IPS-18a (cell line): ENCODE results near the gene CTDP1.

Experiments
- H3K27ac ChIP-seq: one replicate; pipeline ENCODE4 v1.5.1; 2013; ENCODE audit warnings: low read length
- H3K27me3 ChIP-seq: one replicate; pipeline ENCODE4 v1.6.1; 2013; ENCODE audit warnings: mild to moderate bottlenecking, low read length; ENCODE audit not compliant: control insufficient read depth, insufficient read depth
- H3K36me3 ChIP-seq: one replicate; pipeline ENCODE4 v1.6.1; 2013; ENCODE audit warnings: low read depth, low read length; ENCODE audit not compliant: control insufficient read depth
- H3K4me1 ChIP-seq: one replicate; pipeline ENCODE4 v1.6.1; 2013; ENCODE audit warnings: low read depth, low read length; ENCODE audit not compliant: control insufficient read depth
- H3K4me3 ChIP-seq: one replicate; pipeline ENCODE4 v1.5.1; 2013; ENCODE audit warnings: low read length
- H3K9ac ChIP-seq: one replicate; pipeline ENCODE4 v1.6.1; 2013; ENCODE audit warnings: mild to moderate bottlenecking, low read length, moderate library complexity
- H3K9me3 ChIP-seq: one replicate; pipeline ENCODE4 v1.6.1; 2013; ENCODE audit warnings: low read depth, low read length; ENCODE audit not compliant: control insufficient read depth

CTDP1 gene

DNA sequence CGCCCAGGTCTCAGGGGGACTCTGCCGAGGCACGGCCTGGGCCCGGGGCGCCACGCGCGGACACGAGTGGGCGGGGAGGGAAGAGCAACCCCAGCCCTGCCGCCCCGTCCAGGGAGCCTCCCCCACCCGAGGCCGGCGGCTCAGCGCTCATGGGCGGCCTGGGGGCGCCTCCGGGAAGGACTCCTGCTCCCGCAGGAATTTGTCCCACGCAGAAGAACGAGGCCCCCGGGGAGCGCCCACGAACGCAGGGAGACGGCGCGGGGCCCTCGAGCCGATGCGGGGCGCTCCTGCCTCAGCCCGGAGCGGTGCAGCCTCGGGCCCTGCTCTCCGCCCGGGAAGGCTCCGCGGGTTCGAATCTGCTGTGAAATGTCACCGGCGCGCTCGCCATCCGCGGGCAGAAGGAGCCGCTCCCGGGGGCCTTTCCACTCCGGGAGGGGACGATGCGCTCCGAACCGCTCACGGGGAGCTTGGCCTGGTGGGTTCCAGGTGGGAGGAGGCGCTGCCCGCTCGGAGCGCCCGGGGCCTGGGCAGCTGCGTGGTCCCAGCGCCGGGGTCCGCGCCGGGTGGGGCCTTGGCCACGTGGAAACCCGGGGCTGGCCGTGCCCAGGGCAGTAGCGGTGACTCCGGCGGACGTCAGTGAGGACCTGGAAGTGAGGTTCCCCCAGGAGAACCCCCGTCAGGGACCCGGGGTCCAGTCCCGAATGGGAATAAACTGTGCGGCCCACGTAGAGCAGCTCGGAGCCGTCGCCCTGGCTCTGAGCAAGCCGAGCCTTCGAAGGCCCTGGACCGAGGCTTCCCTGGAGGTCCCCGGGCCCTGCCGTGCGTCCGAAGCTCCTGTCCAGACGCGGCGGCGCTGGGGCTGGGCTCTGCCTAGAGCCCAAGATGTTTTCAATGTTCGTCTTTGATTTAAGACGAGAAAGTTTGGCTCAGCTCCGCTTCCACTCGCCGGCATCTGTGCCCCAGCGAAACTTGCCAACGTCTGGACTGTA is 41.4 kb upstream of the CTDP1 start:
- no peak overlapping the region for H3K9ac ChIP-seq
- H3K27me3 ChIP-seq: no peaks in the 10 kb centered on the region
- no peaks in the 10 kb centered on the region for H3K36me3 ChIP-seq
- H3K4me1 ChIP-seq: no peaks in the 10 kb centered on the region
- H3K27ac ChIP-seq: no peak overlapping the region
- no peaks in the 10 kb centered on the region for H3K9me3 ChIP-seq
- no peak overlapping the region for H3K4me3 ChIP-seq

DNA sequence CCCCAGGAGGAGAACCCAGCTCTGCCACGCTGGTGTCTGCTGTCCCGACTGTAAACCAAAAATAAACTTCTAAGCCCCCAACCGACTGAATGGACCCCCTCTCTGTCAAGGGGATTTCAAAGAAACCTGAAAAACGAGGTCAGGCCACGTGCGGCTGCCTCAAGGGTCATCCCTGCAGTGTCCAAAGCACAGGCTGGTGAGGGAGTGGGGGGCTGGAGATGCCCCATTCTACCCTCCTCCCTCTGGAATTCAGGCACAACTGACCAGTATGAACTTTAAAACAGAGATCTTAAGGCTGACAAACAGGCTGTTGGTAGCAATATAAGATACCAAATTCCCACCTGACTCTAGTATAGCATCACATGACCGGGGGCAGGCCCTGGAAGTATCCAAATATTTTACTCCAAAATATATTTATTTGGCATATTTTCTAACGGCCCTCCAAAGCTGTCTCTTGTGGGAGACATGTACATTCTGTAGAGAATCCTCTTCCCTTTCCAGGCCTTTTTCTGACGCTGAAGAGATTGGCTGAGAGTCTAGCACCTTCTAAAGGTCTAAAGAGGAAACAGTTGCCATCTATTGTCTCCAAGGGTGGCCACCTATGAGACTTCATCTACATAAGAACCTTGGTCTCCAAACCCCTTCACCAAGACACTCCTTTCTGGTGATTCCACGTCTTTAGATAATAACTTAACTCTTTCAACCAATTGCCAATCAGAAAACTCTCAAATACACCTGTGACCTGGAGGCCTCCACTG is 40.4 kb upstream of the CTDP1 start:
- Histone ChIP-seq H3K4me1 (no peaks in the 10 kb centered on the region), H3K4me3 (no peak overlapping the region), H3K27me3 (no peaks in the 10 kb centered on the region), H3K9ac (no peak overlapping the region), H3K36me3 (no peaks in the 10 kb centered on the region), H3K27ac (no peak overlapping the region), H3K9me3 (no peaks in the 10 kb centered on the region)

DNA sequence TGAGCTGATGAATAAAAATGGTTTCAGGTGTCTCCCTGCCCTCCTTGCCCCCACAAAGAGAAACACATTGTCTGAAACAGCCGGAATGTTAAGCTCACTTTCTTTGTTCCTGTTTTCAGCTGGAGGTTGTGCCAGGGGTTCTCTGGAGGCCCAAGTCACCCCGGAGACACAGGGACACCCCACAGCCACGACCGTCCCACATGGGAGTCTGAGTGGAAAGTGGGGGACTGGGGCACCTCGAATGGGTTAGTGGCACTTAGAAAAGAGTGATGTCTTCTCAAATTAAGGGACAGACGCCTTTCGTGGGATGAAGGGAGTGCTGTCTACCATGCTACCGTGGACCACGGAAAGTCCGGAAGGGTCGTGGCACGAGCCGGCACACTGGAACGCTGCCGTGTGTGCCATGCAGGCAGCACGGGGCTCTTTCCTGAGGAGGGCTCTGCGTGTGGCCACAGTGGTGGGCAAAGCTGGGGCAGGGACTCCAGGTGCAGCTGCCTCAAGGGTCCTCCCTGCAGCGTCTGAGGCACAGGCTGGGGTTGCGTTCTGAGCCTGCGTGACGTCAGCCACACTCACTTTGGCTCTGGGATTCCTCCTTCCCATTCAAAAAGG is 39.4 kb upstream of the CTDP1 start:
- Histone ChIP-seq H3K4me3 (no peak overlapping the region), H3K36me3 (no peaks in the 10 kb centered on the region), H3K9ac (no peak overlapping the region), H3K4me1 (no peaks in the 10 kb centered on the region), H3K27me3 (no peaks in the 10 kb centered on the region), H3K27ac (no peak overlapping the region), H3K9me3 (no peaks in the 10 kb centered on the region)

DNA sequence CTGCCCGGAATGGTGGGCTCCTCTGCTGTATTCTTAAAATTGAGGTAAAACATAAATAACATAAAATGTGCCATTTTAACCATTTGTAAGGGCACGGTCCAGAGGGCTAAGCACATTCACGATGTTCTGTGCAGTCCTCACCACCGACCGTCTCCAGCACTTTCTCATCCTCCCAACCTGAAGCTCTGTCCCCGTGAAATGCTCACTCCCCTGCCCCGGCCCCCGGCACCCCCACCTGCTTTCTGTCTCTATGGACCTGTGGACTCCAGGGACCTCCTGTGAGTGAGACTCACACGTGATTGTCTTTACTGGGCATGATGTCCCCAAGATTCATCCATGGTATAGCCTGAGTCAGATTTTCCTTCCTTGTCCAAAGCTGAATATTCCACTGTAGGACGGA is 38.7 kb upstream of the CTDP1 start:
- H3K4me1 ChIP-seq: no peaks in the 10 kb centered on the region

DNA sequence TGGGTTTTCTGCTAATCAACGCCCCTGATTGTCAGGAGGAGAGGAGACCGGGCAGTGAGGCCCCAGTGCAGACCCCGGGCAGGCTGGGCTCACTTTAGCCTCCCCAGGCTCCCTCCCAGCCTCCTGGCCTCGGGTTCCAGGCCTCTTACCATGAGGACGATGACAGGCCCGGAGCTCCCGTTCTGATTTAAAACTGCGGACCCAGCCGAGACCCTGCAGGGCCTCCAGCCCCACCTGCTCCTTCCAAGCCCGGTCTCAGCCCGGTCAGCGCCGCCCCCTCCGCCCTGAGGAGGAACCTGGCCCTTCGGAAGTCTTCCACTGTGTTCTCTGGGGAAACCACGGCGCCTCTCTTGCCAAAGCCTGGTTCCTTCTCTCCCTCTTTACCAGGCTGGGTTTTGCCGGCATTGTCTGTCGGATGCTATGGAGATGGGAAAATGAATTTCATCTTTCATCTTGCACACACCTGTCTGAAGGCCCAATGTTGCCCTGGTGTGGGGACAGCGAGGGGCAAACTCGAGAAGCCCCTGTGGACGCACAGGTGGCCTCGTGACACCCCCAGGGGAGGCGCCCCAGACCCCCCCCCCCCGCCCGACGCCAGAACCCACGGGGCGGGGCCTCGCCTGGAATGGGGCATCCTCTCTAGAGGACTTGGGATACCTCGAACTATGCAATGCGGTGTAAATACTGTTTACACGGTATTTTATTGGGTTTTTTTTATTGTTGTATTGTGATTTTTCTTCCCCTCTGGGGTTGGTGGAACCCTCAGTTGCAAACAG is 37.7 kb upstream of the CTDP1 start:
- no peak overlapping the region for H3K9ac ChIP-seq
- H3K27ac ChIP-seq: no peak overlapping the region
- no peak overlapping the region for H3K4me3 ChIP-seq
- H3K36me3 ChIP-seq: no peaks in the 10 kb centered on the region
- no peaks in the 10 kb centered on the region for H3K9me3 ChIP-seq
- no peaks in the 10 kb centered on the region for H3K4me1 ChIP-seq
- no peaks in the 10 kb centered on the region for H3K27me3 ChIP-seq

More for the DNA sequence above, 38.7 kb upstream of the CTDP1 start:
- Histone ChIP-seq H3K27ac (no peak overlapping the region), H3K36me3 (no peaks in the 10 kb centered on the region), H3K9ac (no peak overlapping the region), H3K4me3 (no peak overlapping the region), H3K9me3 (no peaks in the 10 kb centered on the region), H3K27me3 (no peaks in the 10 kb centered on the region)

DNA sequence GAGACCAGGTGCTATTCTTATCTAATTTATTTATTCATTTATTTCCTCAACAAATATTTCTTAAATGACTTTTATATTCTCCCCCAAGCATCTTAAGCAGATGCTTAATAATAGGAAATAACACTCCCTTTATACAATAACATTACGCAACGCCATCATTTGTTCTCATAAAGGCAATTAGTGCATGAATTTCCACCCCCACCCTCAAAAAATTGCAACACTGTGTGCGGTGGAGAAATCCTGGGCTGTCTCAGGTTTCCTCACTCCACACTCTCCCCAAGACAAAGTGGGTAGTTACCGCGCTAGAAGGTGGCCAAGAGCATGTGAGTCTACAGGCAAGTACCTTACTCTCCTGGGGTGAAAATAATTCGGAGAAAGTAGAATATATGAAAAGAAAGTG is 37.0 kb upstream of the CTDP1 start:
- no peak overlapping the region for H3K27ac ChIP-seq
- H3K27me3 ChIP-seq: no peaks in the 10 kb centered on the region
- no peaks in the 10 kb centered on the region for H3K4me1 ChIP-seq
- no peak overlapping the region for H3K9ac ChIP-seq
- H3K9me3 ChIP-seq: no peaks in the 10 kb centered on the region
- H3K36me3 ChIP-seq: no peaks in the 10 kb centered on the region
- no peak overlapping the region for H3K4me3 ChIP-seq

DNA sequence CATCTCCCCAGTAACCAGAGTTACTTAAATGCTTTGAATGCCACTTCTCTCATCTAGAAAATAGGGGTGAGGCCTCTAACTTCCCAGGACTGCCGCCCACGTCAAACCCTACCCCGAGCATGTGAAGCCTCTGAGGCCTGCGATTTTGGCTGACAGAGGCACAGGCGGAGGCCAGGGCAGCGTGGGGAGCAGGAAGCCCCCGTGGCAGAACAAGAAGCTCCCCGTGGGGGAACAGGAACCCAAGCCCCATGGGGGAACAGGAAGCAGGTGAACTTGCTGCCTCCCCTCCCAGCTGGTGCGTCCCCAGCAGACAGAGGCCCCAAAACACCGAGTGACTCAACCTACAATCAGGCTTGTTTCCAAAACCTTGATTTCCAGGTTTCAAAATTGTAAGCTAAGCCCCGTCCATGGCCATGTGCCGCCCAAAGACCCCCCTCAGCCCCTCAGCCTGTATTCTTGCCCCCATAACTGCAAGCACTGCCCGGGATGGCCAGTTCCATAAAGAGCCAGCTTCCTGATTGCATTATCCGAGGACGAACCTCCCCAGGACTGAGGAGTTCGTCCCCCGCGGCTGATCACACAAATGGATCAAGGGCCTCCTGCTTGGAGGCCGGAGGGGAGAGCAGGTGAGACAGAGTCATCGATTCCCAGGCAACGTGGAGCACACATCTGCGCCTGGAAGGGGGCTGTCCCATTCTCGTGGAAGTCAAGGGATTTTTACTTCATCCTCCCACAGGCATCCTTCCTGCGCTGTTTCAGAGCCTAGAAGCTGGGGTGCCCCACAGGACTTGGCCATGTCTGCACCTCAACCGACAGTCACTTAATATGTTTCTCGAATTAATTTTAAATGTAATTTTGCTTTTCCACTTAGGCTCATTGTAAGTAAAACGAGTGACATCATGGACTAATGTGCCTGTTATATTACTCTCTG is 36.3 kb upstream of the CTDP1 start:
- Histone ChIP-seq H3K9me3 (no peaks in the 10 kb centered on the region), H3K27ac (no peak overlapping the region), H3K4me3 (no peak overlapping the region), H3K36me3 (no peaks in the 10 kb centered on the region), H3K4me1 (no peaks in the 10 kb centered on the region), H3K9ac (no peak overlapping the region), H3K27me3 (no peaks in the 10 kb centered on the region)

DNA sequence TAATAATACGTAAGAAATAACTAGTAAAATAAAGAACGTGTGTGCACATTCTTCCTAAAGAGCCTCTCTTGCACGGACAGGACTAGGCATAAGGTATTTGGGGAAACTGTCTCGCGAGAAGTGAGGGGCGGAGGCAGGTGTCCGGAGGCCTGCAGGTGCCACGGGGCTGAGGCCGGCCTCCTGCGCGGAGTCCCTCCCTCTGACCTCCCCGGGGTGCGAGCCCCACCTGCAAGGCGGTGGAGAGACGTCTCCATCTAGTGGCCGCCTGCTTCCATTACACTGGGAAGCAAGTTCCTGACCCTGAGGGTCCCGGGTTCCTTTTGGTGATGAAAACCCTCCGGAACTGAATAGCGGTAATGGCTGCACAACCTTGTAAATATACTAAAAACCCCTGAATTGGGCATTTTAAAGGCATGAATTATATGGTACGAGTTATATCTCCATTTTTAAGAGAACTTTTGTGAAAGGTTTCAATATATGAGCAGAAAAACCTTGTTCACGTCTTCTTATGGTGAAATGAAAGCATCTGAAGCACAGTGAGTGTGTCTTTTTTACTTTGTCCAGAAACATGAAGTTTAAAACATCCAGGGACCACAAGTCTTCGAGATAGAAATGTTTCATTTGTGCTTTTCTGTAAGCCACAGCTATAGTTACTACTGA is 35.5 kb upstream of the CTDP1 start:
- Histone ChIP-seq H3K9ac (no peak overlapping the region), H3K27me3 (no peaks in the 10 kb centered on the region), H3K9me3 (no peaks in the 10 kb centered on the region), H3K4me1 (no peaks in the 10 kb centered on the region), H3K27ac (no peak overlapping the region), H3K4me3 (no peak overlapping the region), H3K36me3 (no peaks in the 10 kb centered on the region)

DNA sequence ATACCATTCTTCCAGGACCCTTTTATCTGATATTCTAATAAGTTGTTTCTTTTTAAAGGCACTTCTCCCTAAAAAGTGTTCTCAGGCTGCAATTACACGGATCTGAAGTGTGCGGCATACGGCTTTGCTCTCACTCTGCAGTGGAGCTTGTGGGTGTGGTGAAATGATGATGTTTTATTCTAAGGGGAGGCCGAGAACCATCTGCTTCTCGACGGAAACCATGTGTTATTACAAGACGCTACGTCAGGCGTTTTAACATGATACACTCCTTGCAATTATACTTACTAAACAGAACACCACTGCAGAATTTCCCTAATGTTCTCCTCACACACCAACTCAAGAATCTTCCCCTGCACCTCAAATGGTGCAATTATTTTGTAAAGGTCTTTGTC is 34.9 kb upstream of the CTDP1 start:
- Histone ChIP-seq H3K27me3 (no peaks in the 10 kb centered on the region), H3K27ac (no peak overlapping the region), H3K9me3 (no peaks in the 10 kb centered on the region), H3K9ac (no peak overlapping the region), H3K4me3 (no peak overlapping the region), H3K36me3 (no peaks in the 10 kb centered on the region), H3K4me1 (no peaks in the 10 kb centered on the region)

DNA sequence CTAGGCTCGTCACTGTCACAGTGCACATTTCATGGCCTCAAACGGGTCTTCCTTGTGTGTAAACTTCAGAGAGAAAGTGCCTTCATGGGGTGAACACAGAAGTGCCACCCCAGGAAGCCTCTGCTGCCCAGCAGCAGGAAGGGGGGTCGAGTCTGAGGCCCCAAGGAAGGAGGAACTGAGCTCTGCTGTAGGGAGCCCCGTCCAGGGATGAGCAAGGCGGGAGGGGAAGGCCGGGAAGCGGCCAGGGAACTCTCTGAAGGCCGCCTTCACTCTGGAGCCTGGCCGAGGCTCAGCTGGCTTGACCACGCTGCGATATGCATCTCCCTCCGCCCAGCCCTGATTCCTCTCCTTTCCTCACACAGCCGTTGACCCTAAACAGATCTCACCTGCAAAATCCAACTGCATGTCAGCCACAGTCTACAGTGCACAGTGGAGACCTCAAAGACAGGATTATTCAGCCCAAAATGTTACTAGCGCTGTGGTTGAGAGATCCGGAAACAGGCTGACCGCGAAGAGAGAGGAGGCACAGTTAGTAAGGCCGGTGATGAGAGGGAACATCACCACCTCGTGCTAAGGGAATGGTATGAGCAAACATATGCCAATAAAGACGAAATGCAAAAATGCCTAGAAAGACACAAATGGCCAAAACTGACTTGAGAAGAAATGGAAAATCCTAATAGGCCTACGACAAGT is 34.2 kb upstream of the CTDP1 start:
- Histone ChIP-seq H3K9me3 (no peaks in the 10 kb centered on the region), H3K4me1 (no peaks in the 10 kb centered on the region), H3K27ac (no peak overlapping the region), H3K36me3 (no peaks in the 10 kb centered on the region), H3K9ac (no peak overlapping the region), H3K4me3 (no peak overlapping the region), H3K27me3 (no peaks in the 10 kb centered on the region)
